ENCODE measurements around the gene TAGLN2. TPM values are rescaled to one million over a fixed set of nuclear protein-coding genes. Genes with fewer than 3 reads are reported as not detected.

TAGLN2 gene
- total and polyA plus RNA-seq, 9 donors: 84.2 to 251 (median 201) TPM

- WGBS (ENCODE audit: insufficient coverage): 0% methylated on average over 1 of the region's 2 CpGs
- Histone ChIP-seq H3K9me3 (replicated peaks; ENCODE audit: control insufficient read depth, low read depth, low read length) (no peaks in the 10 kb centered on the region), H3K4me1 (ENCODE audit: control insufficient read depth, insufficient read depth, low read length) (peaks cover 14% of the 10 kb centered on the region), H3K36me3 (ENCODE audit: control insufficient read depth, insufficient read depth, low read length) (no peaks in the 10 kb centered on the region), H3K4me3 (ENCODE audit: low read length) (no peak overlapping the region), H3K27ac (ENCODE audit: low read length) (peak overlapping the region; percentile 72), H3K27me3 (ENCODE audit: control insufficient read depth, insufficient read depth, low read length) (no peaks in the 10 kb centered on the region)
- peak; percentile 92 for DNase-seq
Measured at GRCh38 chr1:159889821-159890252, 35.5 kb downstream of the TAGLN2 start.

DNA sequence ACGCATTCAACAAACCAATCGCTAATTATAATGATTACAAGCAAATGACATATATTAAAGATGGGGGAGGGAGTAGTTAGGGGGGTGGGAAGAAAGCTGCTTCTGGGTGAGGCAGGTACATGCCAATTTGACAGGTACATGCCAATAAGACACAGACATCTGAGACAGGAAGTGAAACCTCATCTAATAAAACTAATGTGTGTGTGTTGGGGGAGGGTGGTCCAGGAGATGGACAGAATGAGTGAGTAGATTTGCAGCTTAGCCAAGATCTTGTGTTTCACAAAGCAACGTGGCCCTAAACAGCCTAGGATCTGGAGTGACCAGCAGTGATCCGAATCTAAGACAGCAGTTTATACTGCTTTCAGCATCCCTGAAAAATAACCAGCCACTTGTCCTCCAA, 36.1 kb downstream of the TAGLN2 start:
- Histone ChIP-seq H3K4me3 (ENCODE audit: low read length) (no peak overlapping the region), H3K27me3 (ENCODE audit: control insufficient read depth, insufficient read depth, low read length) (no peaks in the 10 kb centered on the region), H3K4me1 (ENCODE audit: control insufficient read depth, insufficient read depth, low read length) (peaks cover 12% of the 10 kb centered on the region), H3K9me3 (replicated peaks; ENCODE audit: control insufficient read depth, low read depth, low read length) (no peaks in the 10 kb centered on the region), H3K36me3 (ENCODE audit: control insufficient read depth, insufficient read depth, low read length) (no peaks in the 10 kb centered on the region), H3K27ac (ENCODE audit: low read length) (no peak overlapping the region)
- DNase-seq: no peak
- WGBS (ENCODE audit: insufficient coverage): 79% methylated on average over 2 of the region's 4 CpGs

- Histone ChIP-seq H3K27ac (ENCODE audit: low read length) (no peak overlapping the region), H3K9me3 (replicated peaks; ENCODE audit: control insufficient read depth, low read depth, low read length) (no peaks in the 10 kb centered on the region), H3K27me3 (ENCODE audit: control insufficient read depth, insufficient read depth, low read length) (no peaks in the 10 kb centered on the region), H3K4me3 (ENCODE audit: low read length) (no peak overlapping the region), H3K4me1 (ENCODE audit: control insufficient read depth, insufficient read depth, low read length) (no peaks in the 10 kb centered on the region), H3K36me3 (ENCODE audit: control insufficient read depth, insufficient read depth, low read length) (no peaks in the 10 kb centered on the region)
- no peak for DNase-seq
- WGBS (ENCODE audit: insufficient coverage): 60% methylated on average over 7 of the region's 8 CpGs
Measured at GRCh38 chr1:159884296-159884695, 41.0 kb downstream of the TAGLN2 start.

GRCh38 chr1:159883134-159883533, 42.2 kb downstream of the TAGLN2 start:
- WGBS (ENCODE audit: insufficient coverage): no CpG with 5 or more reads among the region's 4 CpGs
- Histone ChIP-seq H3K4me3 (ENCODE audit: low read length) (no peak overlapping the region), H3K27ac (ENCODE audit: low read length) (no peak overlapping the region), H3K36me3 (ENCODE audit: control insufficient read depth, insufficient read depth, low read length) (no peaks in the 10 kb centered on the region), H3K27me3 (ENCODE audit: control insufficient read depth, insufficient read depth, low read length) (no peaks in the 10 kb centered on the region), H3K9me3 (replicated peaks; ENCODE audit: control insufficient read depth, low read depth, low read length) (no peaks in the 10 kb centered on the region), H3K4me1 (ENCODE audit: control insufficient read depth, insufficient read depth, low read length) (no peaks in the 10 kb centered on the region)
- DNase-seq: no peak

- no peaks in the 10 kb centered on the region for H3K4me1 ChIP-seq (ENCODE audit: control insufficient read depth, insufficient read depth, low read length)
- no CpG with 5 or more reads among the region's 2 CpGs for WGBS (ENCODE audit: insufficient coverage)
- no peak overlapping the region for H3K4me3 ChIP-seq (ENCODE audit: low read length)
- DNase-seq: no peak
- H3K9me3 ChIP-seq (replicated peaks; ENCODE audit: control insufficient read depth, low read depth, low read length): no peaks in the 10 kb centered on the region
- no peak overlapping the region for H3K27ac ChIP-seq (ENCODE audit: low read length)
- no peaks in the 10 kb centered on the region for H3K36me3 ChIP-seq (ENCODE audit: control insufficient read depth, insufficient read depth, low read length)
- H3K27me3 ChIP-seq (ENCODE audit: control insufficient read depth, insufficient read depth, low read length): no peaks in the 10 kb centered on the region
Measured at GRCh38 chr1:159882527-159882862, 42.8 kb downstream of the TAGLN2 start.

GRCh38 chr1:159881622-159882526, 43.4 kb downstream of the TAGLN2 start:
- Histone ChIP-seq H3K27ac (ENCODE audit: low read length) (no peak overlapping the region), H3K27me3 (ENCODE audit: control insufficient read depth, insufficient read depth, low read length) (no peaks in the 10 kb centered on the region), H3K4me3 (ENCODE audit: low read length) (no peak overlapping the region), H3K4me1 (ENCODE audit: control insufficient read depth, insufficient read depth, low read length) (no peaks in the 10 kb centered on the region), H3K36me3 (ENCODE audit: control insufficient read depth, insufficient read depth, low read length) (no peaks in the 10 kb centered on the region), H3K9me3 (replicated peaks; ENCODE audit: control insufficient read depth, low read depth, low read length) (no peaks in the 10 kb centered on the region)
- peak; percentile 60 for DNase-seq
- WGBS (ENCODE audit: insufficient coverage): 43% methylated on average over 5 of the region's 6 CpGs

GRCh38 chr1:159880430-159880829, 44.9 kb downstream of the TAGLN2 start:
- no peak for DNase-seq
- Histone ChIP-seq H3K27me3 (ENCODE audit: control insufficient read depth, insufficient read depth, low read length) (no peaks in the 10 kb centered on the region), H3K27ac (ENCODE audit: low read length) (no peak overlapping the region), H3K9me3 (replicated peaks; ENCODE audit: control insufficient read depth, low read depth, low read length) (no peaks in the 10 kb centered on the region), H3K4me3 (ENCODE audit: low read length) (no peak overlapping the region), H3K4me1 (ENCODE audit: control insufficient read depth, insufficient read depth, low read length) (no peaks in the 10 kb centered on the region), H3K36me3 (ENCODE audit: control insufficient read depth, insufficient read depth, low read length) (no peaks in the 10 kb centered on the region)
- 64% methylated on average over 2 of the region's 3 CpGs for WGBS (ENCODE audit: insufficient coverage)

- no peak for DNase-seq
- no peaks in the 10 kb centered on the region for H3K9me3 ChIP-seq (replicated peaks; ENCODE audit: control insufficient read depth, low read depth, low read length)
- no peaks in the 10 kb centered on the region for H3K27me3 ChIP-seq (ENCODE audit: control insufficient read depth, insufficient read depth, low read length)
- H3K36me3 ChIP-seq (ENCODE audit: control insufficient read depth, insufficient read depth, low read length): no peaks in the 10 kb centered on the region
- no peaks in the 10 kb centered on the region for H3K4me1 ChIP-seq (ENCODE audit: control insufficient read depth, insufficient read depth, low read length)
- H3K27ac ChIP-seq (ENCODE audit: low read length): no peak overlapping the region
- no peak overlapping the region for H3K4me3 ChIP-seq (ENCODE audit: low read length)
- no CpG with 5 or more reads among the region's 4 CpGs for WGBS (ENCODE audit: insufficient coverage)
Measured at GRCh38 chr1:159879977-159880376, 45.3 kb downstream of the TAGLN2 start.

GRCh38 chr1:159879136-159879535, 46.2 kb downstream of the TAGLN2 start:
- H3K9me3 ChIP-seq (replicated peaks; ENCODE audit: control insufficient read depth, low read depth, low read length): no peaks in the 10 kb centered on the region
- H3K36me3 ChIP-seq (ENCODE audit: control insufficient read depth, insufficient read depth, low read length): no peaks in the 10 kb centered on the region
- no peaks in the 10 kb centered on the region for H3K27me3 ChIP-seq (ENCODE audit: control insufficient read depth, insufficient read depth, low read length)
- no peak overlapping the region for H3K27ac ChIP-seq (ENCODE audit: low read length)
- WGBS (ENCODE audit: insufficient coverage): 100% methylated on average over 1 of the region's 3 CpGs
- H3K4me1 ChIP-seq (ENCODE audit: control insufficient read depth, insufficient read depth, low read length): no peaks in the 10 kb centered on the region
- no peak overlapping the region for H3K4me3 ChIP-seq (ENCODE audit: low read length)
- no peak for DNase-seq

DNA sequence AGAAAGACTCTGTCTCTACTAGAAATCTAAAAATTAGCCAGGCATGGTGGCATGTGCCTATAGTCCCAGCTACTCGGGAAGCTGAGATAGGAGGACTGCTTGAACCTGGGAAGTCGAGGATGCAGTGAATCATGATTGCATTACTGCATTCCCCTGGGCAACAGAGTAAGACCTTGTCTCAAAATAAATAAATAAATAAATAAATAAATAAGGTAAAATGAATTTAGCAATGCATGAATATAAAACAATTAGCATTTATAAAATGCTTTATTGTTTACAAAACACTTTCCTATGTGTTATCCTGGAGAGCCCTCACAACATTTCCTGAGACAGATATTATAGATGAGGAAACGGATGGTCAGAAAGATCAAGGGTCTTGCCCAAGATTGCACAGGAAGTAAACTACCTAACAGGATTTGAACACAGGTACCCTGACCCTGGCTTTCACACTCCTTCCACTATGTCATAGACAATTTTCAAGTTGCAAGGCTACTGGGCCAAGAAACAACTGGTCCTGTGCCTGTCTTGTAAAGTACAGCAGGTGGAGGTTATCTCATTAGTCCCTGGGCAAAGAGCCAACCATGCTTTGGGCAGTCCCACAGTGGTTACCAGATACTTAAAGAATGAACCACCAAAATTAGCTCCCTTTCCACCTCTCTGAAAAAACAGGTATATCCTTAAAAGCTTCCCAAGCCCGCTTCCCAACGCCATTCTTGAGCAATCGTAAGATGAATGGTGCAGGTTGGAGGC, 47.4 kb downstream of the TAGLN2 start:
- no peaks in the 10 kb centered on the region for H3K4me1 ChIP-seq (ENCODE audit: control insufficient read depth, insufficient read depth, low read length)
- no peaks in the 10 kb centered on the region for H3K36me3 ChIP-seq (ENCODE audit: control insufficient read depth, insufficient read depth, low read length)
- no peak for DNase-seq
- H3K4me3 ChIP-seq (ENCODE audit: low read length): no peak overlapping the region
- no peak overlapping the region for H3K27ac ChIP-seq (ENCODE audit: low read length)
- no peaks in the 10 kb centered on the region for H3K9me3 ChIP-seq (replicated peaks; ENCODE audit: control insufficient read depth, low read depth, low read length)
- 100% methylated on average over 1 of the region's 6 CpGs for WGBS (ENCODE audit: insufficient coverage)
- H3K27me3 ChIP-seq (ENCODE audit: control insufficient read depth, insufficient read depth, low read length): peaks cover 3% of the 10 kb centered on the region
